ENCODE results near the gene FUT9.

- TF ChIP-seq CTCF (IDR thresholded peaks at IDR 0.05; ENCODE audit: low read depth, low read length, poor library complexity, severe bottlenecking) (no peak), EZH2phosphoT487 (IDR thresholded peaks at IDR 0.05; ENCODE audit: borderline replicate concordance, low read length) (no peak)
Measured at GRCh38 chr6:96164802-96165201, 149.0 kb downstream of the FUT9 start.

Measured in DOHH2 (cell line).